Upper lobe of left lung (tissue), 4 donors: Measurements from ENCODE around the gene TSPAN16.
A peak's percentile ranks its signal among the peaks of the same experiment; 100 is the strongest.

Experiments used
- CTCF ChIP-seq, 6 experiments: fragments of 450-650 bp in 4 of 6; fragments of 200-600 bp in 2 of 6; sonication (generic) in 2 of 6; IDR thresholded peaks; one replicate each; pipeline ENCODE4 v1.5.1; 2016 to 2019; ENCODE audit warnings: antibody characterized with exemption in 6 of 6
- EP300 ChIP-seq, 4 donors: sonication (generic); formaldehyde crosslinking; IDR thresholded peaks; one replicate each; pipeline ENCODE4 v1.5.1; 2017; ENCODE audit warnings: antibody characterized with exemption in 4 of 4, control low read depth in 2 of 4
- POLR2A ChIP-seq, 4 donors: fragments of 450-650 bp; IDR thresholded peaks; one replicate each; pipeline ENCODE4 v1.5.1; 2016 to 2017; ENCODE audit warnings: antibody characterized with exemption in 4 of 4, mild to moderate bottlenecking in 2 of 4
- POLR2AphosphoS5 ChIP-seq, 2 donors: sonication (generic); formaldehyde crosslinking; IDR thresholded peaks; one replicate each; pipeline ENCODE4 v1.5.1; 2017; ENCODE audit warnings: antibody characterized with exemption in 2 of 2

- TF ChIP-seq CTCF (IDR thresholded peaks at IDR 0.05) = peak in 1 of 6 experiments; percentile 4
- TF ChIP-seq POLR2A (IDR thresholded peaks at IDR 0.05) = peak in 2 of 4 donors; percentile 34 to 76
- no peak for TF ChIP-seq EP300 (IDR thresholded peaks at IDR 0.05)
- TF ChIP-seq POLR2AphosphoS5 (IDR thresholded peaks at IDR 0.05) = peak in 1 of 2 donors; percentile 82
These were observed 59.5 kb downstream of the TSPAN16 start, which contains the start of gene PLPPR2 for GRCh38 chr19:11355160-11356073.
